Stimulated activated CD8-positive, alpha-beta memory T cell treated with anti-CD3 and anti-CD28 coated beads, Interleukin-4, amount 100 ng/mL, for 24 hours (primary cell): ENCODE data around the gene CDH10.

Source experiments
- DNase-seq: peaks from one replicate; pipeline ENCODE4 v3.0.0-alpha.2; 2020; ENCODE audit warnings: low read depth

Gene CDH10

GRCh38 chr5:24598956-24599355, 45.8 kb downstream of the CDH10 start:
- no peak for DNase-seq

GRCh38 chr5:24595329-24595728, 49.4 kb downstream of the CDH10 start:
- no peak for DNase-seq

GRCh38 chr5:24591426-24591825, 53.4 kb downstream of the CDH10 start:
- DNase-seq = no peak

- DNase-seq = no peak
These were observed 55.2 kb downstream of the CDH10 start for GRCh38 chr5:24589566-24589965.

GRCh38 chr5:24585751-24586150, 59.0 kb downstream of the CDH10 start:
- DNase-seq = no peak

GRCh38 chr5:24571302-24571701, 73.5 kb downstream of the CDH10 start:
- no peak for DNase-seq

GRCh38 chr5:24566933-24567332, 77.8 kb downstream of the CDH10 start:
- DNase-seq = no peak

- DNase-seq = no peak
These were observed 89.5 kb downstream of the CDH10 start for GRCh38 chr5:24555229-24555628.

GRCh38 chr5:24547132-24547531, 97.6 kb downstream of the CDH10 start:
- no peak for DNase-seq

GRCh38 chr5:24539613-24540012, 105.2 kb downstream of the CDH10 start:
- DNase-seq = no peak

GRCh38 chr5:24538346-24538745, 106.4 kb downstream of the CDH10 start:
- DNase-seq = no peak

GRCh38 chr5:24535646-24536045, 109.1 kb downstream of the CDH10 start:
- no peak for DNase-seq

GRCh38 chr5:24530906-24531305, 113.9 kb downstream of the CDH10 start:
- DNase-seq = no peak

GRCh38 chr5:24525414-24525813, 119.4 kb downstream of the CDH10 start:
- no peak for DNase-seq

GRCh38 chr5:24512423-24512822, 132.4 kb downstream of the CDH10 start:
- DNase-seq = no peak

- no peak for DNase-seq
These were observed 134.2 kb downstream of the CDH10 start for GRCh38 chr5:24510523-24510988.

GRCh38 chr5:24509943-24510342, 134.8 kb downstream of the CDH10 start:
- DNase-seq = no peak

- no peak for DNase-seq
These were observed 139.5 kb downstream of the CDH10 start for GRCh38 chr5:24505258-24505657.

- no peak for DNase-seq
These were observed 147.1 kb downstream of the CDH10 start for GRCh38 chr5:24497591-24498157.

GRCh38 chr5:24497145-24497544, 147.6 kb downstream of the CDH10 start:
- DNase-seq = no peak

GRCh38 chr5:24496268-24496667, 148.5 kb downstream of the CDH10 start:
- DNase-seq = no peak

- no peak for DNase-seq
These were observed 152.5 kb downstream of the CDH10 start for GRCh38 chr5:24492229-24492628.

- no peak for DNase-seq
These were observed 153.3 kb downstream of the CDH10 start for GRCh38 chr5:24491490-24491889.

GRCh38 chr5:24487368-24488229, 157.2 kb downstream of the CDH10 start:
- DNase-seq = no peak
